ENCODE measurements around the gene PGAP6.

Gene PGAP6

GRCh38 chr16:324451-325334, 57.1 kb downstream of the PGAP6 start:
- no peak for DNase-seq (ENCODE audit: low spot score)

- no peak for DNase-seq (ENCODE audit: low spot score)
These were observed 57.7 kb downstream of the PGAP6 start for GRCh38 chr16:324201-324450.

- no peak for DNase-seq (ENCODE audit: low spot score)
These were observed 59.2 kb downstream of the PGAP6 start for GRCh38 chr16:322476-323143.

GRCh38 chr16:321532-321931, 60.2 kb downstream of the PGAP6 start:
- DNase-seq (ENCODE audit: low spot score) = no peak
